H1 (cell line): ENCODE results near the gene GABRQ.

Experiments
- ATF2 ChIP-seq: IDR thresholded peaks from 2 replicates; pipeline ENCODE4 v1.6.1; 2012; ENCODE audit warnings: low read length, inconsistent platforms
- CHD2 ChIP-seq: IDR thresholded peaks from 2 replicates; pipeline ENCODE4 v1.6.1; 2012; ENCODE audit warnings: low read length, improper control_type of control experiment
- CREB1 ChIP-seq: IDR thresholded peaks from 2 replicates; pipeline ENCODE4 v1.6.1; 2012; ENCODE audit warnings: inconsistent platforms
- CTCF ChIP-seq, 3 experiments: IDR thresholded peaks; 1 replicate in 2 of 3; 2 replicates in 1 of 3; pipeline versions ENCODE4 v1.5.1 to v1.6.1; 2011; ENCODE audit warnings: low read length in 3 of 3, mild to moderate bottlenecking in 3 of 3, inconsistent platforms in 2 of 3, low read depth in 1 of 3, moderate library complexity in 1 of 3; ENCODE audit not compliant: insufficient read depth in 1 of 3; ENCODE audit errors: control extremely low read depth in 1 of 3
- EP300 ChIP-seq, 2 experiments: IDR thresholded peaks; 1 replicate in 1 of 2; 2 replicates in 1 of 2; pipeline ENCODE4 v1.6.1; 2011 to 2012; ENCODE audit warnings: low read depth in 2 of 2, low read length in 2 of 2, mild to moderate bottlenecking in 2 of 2, borderline replicate concordance in 1 of 2, inconsistent platforms in 1 of 2, moderate library complexity in 1 of 2
- FOSL1 ChIP-seq: IDR thresholded peaks from 2 replicates; pipeline ENCODE4 v1.6.1; 2011; ENCODE audit warnings: mild to moderate bottlenecking, low read depth, low read length, moderate library complexity; ENCODE audit not compliant: insufficient read depth
- MAX ChIP-seq: IDR thresholded peaks from 2 replicates; pipeline ENCODE4 v1.6.1; 2012; ENCODE audit warnings: inconsistent platforms
- POLR2AphosphoS5 ChIP-seq: IDR thresholded peaks from 2 replicates; pipeline ENCODE4 v1.6.1; 2011; ENCODE audit warnings: low read depth, low read length
- RAD21 ChIP-seq, 2 experiments: IDR thresholded peaks in 1 of 2; conservative IDR thresholded peaks in 1 of 2; 2 replicates each; pipeline ENCODE4 v1.6.1; 2011; ENCODE audit warnings: low read depth in 2 of 2, low read length in 2 of 2, improper control_type of control experiment in 1 of 2, inconsistent platforms in 1 of 2, mild to moderate bottlenecking in 1 of 2, moderate library complexity in 1 of 2
- SAP30 ChIP-seq: fragments of 300-600 bp; sonication (generic); IDR thresholded peaks from 2 replicates; pipeline ENCODE4 v1.7.1; 2012; ENCODE audit warnings: low read length, moderate library complexity, mild to moderate bottlenecking, inconsistent platforms; ENCODE audit not compliant: insufficient read depth, insufficient replicate concordance
- TAF1 ChIP-seq: IDR thresholded peaks from 2 replicates; pipeline ENCODE4 v1.6.1; 2011; ENCODE audit warnings: mild to moderate bottlenecking, low read depth, low read length
- TEAD4 ChIP-seq: IDR thresholded peaks from 2 replicates; pipeline ENCODE4 v1.6.1; 2012; ENCODE audit warnings: low read depth, low read length, inconsistent platforms, mixed read lengths

GRCh38 chrX:152632445-152633097 is 5.1 kb upstream of the GABRQ start:
- TF ChIP-seq CTCF (IDR thresholded peaks at IDR 0.05; ENCODE audit: control extremely low read depth in 1 of 3, insufficient read depth in 1 of 3, low read depth in 1 of 3, low read length in 3 of 3) = peak in 2 of 3 experiments; percentile 52 to 64; a peak in 2 of 4 replicates
- no peak for TF ChIP-seq FOSL1
- TF ChIP-seq MAX = no peak
- no peak for TF ChIP-seq ATF2
- TF ChIP-seq TAF1 = no peak
- peak; percentile 68 to 74 for TF ChIP-seq RAD21 (IDR thresholded peaks at IDR 0.05 in 1 of 2, conservative IDR thresholded peaks at IDR 0.05 in 1 of 2; ENCODE audit: low read depth in 2 of 2, low read length in 2 of 2)
- TF ChIP-seq POLR2AphosphoS5 = no peak
- TF ChIP-seq TEAD4 = no peak
- no peak for TF ChIP-seq SAP30
- no peak for TF ChIP-seq EP300 (IDR thresholded peaks at IDR 0.05; ENCODE audit: borderline replicate concordance in 1 of 2, low read depth in 2 of 2, low read length in 2 of 2)
- TF ChIP-seq CREB1 = no peak
- TF ChIP-seq CHD2 = no peak
